Activated CD4-positive, CD25-positive, alpha-beta regulatory T cell treated with anti-CD3 and anti-CD28 coated beads, Interleukin-2, amount 50 U/mL, for 24 hours (primary cell): ENCODE results near the gene IL23R.
"Not testable (repeated sequence)": the region's sequence is repeated elsewhere in the genome, so short reads cannot be mapped to it uniquely, and the experiment has no call there.

ENCODE experiments used
- ATAC-seq, 2 donors: fragments of 150-1000 bp; cut with Tn5 transposase; one replicate each; pipeline ENCODE4 v1.10.0; 2021; ENCODE audit warnings: mild to moderate bottlenecking in 1 of 2, moderate library complexity in 1 of 2

Gene IL23R, protein sequence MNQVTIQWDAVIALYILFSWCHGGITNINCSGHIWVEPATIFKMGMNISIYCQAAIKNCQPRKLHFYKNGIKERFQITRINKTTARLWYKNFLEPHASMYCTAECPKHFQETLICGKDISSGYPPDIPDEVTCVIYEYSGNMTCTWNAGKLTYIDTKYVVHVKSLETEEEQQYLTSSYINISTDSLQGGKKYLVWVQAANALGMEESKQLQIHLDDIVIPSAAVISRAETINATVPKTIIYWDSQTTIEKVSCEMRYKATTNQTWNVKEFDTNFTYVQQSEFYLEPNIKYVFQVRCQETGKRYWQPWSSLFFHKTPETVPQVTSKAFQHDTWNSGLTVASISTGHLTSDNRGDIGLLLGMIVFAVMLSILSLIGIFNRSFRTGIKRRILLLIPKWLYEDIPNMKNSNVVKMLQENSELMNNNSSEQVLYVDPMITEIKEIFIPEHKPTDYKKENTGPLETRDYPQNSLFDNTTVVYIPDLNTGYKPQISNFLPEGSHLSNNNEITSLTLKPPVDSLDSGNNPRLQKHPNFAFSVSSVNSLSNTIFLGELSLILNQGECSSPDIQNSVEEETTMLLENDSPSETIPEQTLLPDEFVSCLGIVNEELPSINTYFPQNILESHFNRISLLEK

GRCh38 chr1:67166196-67166595, at the start of gene IL23R:
IL23R (plus strand) TSS chr1:67166454; CDS start chr1:67168121, 1,667 bp downstream.
- ATAC-seq = peak; percentile 78 to 80

DNA sequence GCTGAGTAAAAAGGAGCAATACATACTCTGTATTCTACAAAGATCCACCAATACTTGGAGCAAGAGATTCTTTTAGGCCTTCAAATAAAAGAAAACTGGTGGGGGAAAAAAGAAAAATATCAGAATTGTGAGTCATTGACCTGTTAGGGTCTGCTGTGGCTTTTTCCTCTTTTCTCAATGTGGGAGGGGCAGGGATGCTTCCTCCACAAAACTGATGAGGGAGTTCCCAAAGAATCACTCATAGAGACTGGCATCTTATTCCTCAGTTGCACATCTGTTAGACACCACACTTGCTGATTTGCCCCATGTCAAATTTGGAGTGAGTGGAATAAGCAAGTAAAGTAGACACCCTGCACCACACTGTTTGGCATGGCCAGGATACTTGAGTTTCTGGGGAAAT, 48.1 kb upstream of the IL23R start:
- ATAC-seq = no peak

DNA sequence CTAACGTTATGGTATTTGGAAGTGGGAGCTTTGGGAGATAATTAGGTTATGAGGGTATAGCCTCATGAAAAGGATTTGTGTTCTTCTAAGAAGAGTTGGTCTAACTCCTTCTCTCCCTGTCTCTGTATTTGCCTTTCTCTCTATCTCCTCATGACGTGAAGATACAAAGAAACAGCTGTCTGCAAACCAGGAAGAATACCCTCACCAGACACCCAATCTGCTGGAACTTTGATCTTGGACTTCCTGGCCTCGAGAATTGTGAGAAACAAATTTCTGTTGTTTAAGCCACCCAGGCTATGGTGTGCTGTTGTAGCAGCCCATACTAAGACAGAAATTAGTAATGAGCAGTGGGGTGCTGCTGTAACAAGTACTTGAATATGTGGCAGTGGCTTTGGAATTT, 47.6 kb upstream of the IL23R start:
- no peak for ATAC-seq

DNA sequence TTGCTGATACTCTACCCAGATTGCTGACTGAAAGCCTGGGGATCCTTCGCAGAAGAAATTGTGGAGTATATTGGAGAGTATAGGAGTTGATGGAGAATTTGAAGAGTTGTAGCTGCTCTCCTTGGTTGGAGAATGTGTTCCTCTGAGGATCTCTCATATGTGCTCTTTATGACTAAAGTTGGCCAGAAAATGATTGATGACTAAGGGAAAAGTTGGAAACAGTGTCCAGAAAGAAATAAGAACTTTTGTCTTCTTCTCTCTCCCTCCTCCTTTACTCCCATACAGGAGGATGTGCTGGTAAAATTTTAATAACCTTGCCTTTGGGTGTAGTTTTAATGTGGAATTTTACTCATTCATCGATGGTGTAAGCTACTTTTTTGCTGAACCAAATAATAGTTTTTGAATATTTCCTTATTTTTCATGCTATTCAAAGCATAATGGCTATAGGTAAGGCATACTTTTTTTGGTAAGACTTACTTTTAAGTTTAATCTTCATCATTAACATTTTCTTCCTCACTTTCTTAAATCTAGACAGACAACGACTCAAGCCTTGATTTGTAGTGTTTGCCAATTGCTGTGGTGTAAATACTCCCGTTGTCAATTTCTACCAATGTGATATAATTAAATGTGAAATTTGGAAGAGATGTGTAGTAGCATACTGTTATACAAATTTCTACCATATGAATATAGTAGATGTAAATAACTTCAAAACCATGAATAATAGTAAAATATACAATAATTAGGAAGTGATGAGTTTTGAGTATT, 45.2 kb upstream of the IL23R start:
- ATAC-seq = no peak

DNA sequence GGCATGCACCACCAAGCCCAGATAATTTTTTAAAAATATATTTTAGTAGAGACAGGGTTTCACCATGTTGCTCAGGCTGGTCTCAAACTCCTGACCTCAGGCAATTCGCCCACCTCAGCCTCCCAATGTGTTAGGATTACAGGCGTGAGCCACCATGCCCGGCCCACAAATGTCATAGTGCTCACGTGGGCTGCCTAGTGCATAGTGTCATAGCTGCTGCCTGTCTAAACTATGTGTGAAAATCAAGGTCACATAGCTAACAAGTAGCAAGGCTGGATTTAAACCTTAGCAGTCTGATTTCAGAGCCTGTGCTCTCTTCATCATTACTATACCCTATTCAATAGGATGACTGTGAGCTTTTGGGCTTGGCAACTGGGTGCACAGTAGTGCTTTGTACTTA, 41.8 kb upstream of the IL23R start:
- no peak for ATAC-seq

GRCh38 chr1:67126111-67126746, 40.0 kb upstream of the IL23R start:
- no peak for ATAC-seq

DNA sequence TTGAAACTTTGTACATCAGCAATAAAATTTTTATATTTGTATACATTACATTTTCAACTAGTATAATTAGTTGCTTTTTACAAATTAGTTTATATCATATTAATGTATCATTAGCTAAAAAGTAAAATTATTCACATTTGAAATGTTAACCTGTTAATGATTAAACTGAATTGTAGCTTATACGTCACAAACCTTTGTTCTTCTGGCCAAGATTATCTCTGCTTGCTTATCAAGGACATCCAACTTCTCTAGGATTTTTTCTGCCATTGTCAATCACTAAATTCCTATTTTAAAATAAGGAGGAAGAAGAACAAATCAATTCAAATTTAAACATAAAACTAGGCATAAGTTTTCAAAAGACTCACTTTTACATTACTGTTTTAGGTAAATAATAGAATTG, 39.3 kb upstream of the IL23R start:
- no peak for ATAC-seq

DNA sequence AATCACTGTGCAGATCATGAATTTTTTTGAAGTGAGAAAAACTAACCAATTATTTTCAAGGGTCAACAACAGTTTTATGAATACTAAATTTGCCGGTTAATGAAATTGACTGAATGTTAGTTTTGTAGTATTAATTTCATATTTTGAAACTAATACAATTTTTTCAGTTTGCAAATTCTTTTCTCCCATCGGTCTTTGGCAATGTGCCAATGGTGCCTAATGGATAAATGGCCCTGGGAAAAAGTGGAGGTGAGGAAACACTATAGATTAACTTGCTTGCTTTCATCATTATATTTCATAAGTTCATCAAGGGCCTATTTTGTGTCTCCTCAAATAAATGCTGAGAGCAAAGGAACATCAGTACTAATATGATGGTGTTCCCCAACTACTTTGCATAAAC, 35.6 kb upstream of the IL23R start:
- no peak for ATAC-seq

GRCh38 chr1:67133177-67133576, 33.1 kb upstream of the IL23R start:
- ATAC-seq = no peak

DNA sequence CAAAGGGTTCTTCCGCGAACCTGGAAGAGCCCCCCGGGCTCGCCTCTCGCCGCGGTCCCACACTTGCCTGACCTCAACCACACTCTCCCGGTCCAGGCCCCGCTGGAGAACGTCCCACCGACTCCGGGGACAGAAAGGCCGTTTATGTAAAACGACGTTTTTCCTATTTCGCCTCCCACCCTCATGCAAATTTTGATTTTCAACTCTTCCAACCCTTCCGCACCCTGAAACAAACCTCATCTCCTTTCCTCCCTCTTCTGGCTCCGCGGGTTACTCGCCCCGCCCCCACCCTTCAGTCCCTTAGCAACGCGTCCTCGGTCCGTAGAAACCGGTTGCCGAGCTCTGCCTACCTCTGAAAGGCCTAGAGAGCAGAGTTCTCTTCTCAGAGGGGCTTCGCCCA, 31.6 kb upstream of the IL23R start, which contains the start of gene C1orf141:
C1orf141 (minus strand) TSS at position 276 of the 400 bp plus-strand sequence. CDS start 7,730 bp downstream, outside the sequence.
- ATAC-seq = no peak

GRCh38 chr1:67135354-67135753, 30.9 kb upstream of the IL23R start:
- ATAC-seq = no peak

DNA sequence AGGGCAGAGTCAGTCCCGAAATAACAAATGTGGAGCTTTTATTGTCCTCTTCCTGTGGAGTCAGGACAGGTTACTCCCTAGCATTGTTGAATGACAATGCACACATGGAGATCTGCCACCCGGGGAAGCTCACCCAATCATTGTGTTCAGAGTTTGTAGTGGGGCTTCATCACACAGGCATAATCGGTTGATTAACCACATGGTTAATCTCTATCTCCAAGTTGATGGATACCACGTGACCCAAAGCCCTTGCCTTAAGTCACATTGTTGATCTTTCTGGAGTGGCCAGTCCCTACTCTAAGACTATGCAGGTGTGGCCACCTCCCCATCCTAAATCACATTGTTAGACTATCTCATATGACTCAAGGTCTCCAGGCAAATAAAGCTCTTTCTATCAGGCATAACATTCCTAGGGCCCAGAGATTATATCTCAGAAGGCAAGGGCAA, 28.9 kb upstream of the IL23R start:
- ATAC-seq = no peak

DNA sequence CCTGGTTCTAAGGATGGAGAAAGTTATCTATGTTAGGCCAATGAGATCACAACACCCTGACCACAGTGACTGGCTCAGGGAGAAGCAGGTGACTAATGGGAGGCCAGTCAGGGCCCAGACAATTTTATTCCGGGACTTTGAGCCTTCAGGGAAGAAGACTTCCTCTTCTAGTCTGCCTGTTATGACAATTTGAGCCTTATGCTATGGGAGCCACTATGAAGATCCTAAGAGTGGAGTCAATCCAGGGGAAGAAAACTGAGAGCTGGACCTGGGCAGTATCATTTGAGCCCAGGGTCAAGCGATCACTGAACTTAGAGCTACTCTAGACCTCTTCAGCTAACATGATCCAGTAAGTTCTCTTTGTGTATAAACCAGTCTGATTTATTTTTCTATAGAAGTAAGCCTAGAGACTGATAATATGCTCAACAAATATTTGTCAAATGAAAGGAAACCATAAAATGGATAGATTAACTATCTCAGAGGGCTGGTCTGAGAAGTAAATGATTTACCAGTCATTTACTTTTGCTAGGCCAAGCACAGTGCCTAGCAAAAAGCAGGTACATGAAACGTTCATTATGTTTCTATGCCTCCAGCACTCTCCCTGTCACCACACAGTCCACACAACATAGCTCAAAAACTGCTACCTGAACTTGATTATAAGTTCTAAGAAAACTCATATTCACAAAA, 27.3 kb upstream of the IL23R start:
- no peak for ATAC-seq

GRCh38 chr1:67140460-67140859, 25.8 kb upstream of the IL23R start:
- no peak for ATAC-seq

GRCh38 chr1:67141832-67142231, 24.4 kb upstream of the IL23R start:
- not testable (repeated sequence) for ATAC-seq

DNA sequence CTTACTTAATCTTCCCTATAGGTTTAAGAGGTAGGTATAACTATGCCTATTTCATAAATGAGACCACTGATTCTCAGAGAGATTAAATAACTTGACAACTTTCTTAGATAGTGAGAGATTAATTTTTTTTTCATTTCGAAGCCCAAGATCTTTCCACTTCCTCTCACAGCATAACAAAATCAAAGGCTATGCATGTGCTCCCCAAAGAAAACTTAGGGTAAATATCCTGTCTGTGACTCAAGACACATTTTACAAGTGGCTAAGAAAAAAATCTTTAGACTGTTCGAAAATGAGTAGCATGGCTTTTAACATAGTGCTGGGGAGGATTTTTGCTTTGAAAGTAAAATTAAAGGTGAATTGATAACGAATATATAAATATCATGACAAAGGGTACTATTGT, 23.3 kb upstream of the IL23R start:
- ATAC-seq = peak; percentile 56 to 64

- ATAC-seq = no peak
Measured at GRCh38 chr1:67143966-67144365, 22.3 kb upstream of the IL23R start.

DNA sequence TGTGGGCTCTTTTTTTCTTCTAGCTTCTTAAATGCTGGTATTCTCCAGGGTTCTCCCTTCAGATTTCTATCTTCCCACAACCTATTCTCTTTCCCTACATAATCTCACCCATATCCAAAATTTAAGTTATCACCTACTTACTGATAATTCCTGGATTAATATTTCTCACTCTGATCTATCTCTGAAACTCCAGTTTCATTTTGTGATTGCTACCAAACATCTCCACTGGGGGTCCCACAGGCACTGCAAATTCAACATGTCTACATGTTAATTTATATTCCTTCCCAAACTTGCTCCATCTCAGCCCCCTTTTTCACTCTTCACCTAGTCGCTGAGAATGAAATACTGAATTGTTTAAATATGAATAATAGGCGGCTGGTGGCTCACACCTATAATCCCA, 21.6 kb upstream of the IL23R start:
- no peak for ATAC-seq

GRCh38 chr1:67146101-67146500, 20.2 kb upstream of the IL23R start:
- no peak for ATAC-seq

- no peak for ATAC-seq
Measured at GRCh38 chr1:67146539-67146938, 19.7 kb upstream of the IL23R start.

DNA sequence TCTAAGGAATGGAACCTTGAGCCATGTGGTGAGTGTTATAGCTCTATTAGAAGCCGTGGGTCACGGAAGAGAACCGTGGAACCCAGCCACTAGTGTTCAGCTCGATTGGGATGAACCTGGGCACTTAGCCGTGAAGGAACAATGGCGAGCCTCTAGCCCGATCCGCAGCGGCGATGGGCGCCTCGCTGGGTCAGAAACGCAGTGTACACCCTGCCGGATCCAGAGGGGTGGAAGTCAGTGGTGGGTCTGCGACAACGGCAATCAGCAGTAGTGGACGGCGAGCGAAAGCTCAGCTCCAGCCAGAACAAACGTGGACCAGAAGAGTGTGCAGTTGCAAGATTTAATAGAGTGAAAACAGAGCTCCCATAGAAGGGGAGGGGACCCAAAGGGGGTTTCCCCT, 18.3 kb upstream of the IL23R start:
- not testable (repeated sequence) for ATAC-seq

- peak in 1 of 2 donors; percentile 18 for ATAC-seq
Measured at GRCh38 chr1:67148516-67149178, 17.6 kb upstream of the IL23R start.
